Fibroblast of pulmonary artery (primary cell): ENCODE results near the gene SDK1.

Experiments used
- DNase-seq: peaks from one replicate; pipeline ENCODE4 v3.0.0-alpha.2; 2010; ENCODE audit warnings: low read depth
- H3K4me3 ChIP-seq: replicated peaks from 2 replicates; pipeline ENCODE4 v1.5.1; 2011; ENCODE audit warnings: low read depth, mild to moderate bottlenecking, control low read depth, low read length, moderate library complexity
- TF ChIP-seq, protein P1 (sequence below): IDR thresholded peaks from 2 replicates; pipeline ENCODE4 v1.5.1; 2011; ENCODE audit warnings: mild to moderate bottlenecking, control low read depth, low read length, inconsistent platforms; ENCODE audit errors: missing control alignments

Gene SDK1

DNA sequence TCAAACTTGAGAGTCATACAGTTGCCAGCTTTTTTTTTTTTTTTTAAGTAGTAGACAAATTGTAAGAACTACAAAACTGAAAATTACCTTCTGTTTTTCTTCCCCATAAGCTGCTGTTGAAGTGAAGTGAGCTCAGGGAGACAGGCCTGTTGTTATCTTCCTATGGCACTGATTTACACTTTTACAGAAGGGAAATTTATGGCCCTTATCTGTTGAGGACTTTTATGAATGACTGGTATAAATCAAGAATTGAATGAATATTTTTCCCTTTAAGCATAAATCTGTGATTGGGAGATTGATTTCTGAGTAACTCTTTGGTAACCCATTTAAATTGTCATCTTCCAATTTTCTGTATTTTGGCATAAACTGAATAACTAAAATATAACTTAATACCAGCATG is 124.0 kb downstream of the SDK1 start:
- TF ChIP-seq, protein P1, sequence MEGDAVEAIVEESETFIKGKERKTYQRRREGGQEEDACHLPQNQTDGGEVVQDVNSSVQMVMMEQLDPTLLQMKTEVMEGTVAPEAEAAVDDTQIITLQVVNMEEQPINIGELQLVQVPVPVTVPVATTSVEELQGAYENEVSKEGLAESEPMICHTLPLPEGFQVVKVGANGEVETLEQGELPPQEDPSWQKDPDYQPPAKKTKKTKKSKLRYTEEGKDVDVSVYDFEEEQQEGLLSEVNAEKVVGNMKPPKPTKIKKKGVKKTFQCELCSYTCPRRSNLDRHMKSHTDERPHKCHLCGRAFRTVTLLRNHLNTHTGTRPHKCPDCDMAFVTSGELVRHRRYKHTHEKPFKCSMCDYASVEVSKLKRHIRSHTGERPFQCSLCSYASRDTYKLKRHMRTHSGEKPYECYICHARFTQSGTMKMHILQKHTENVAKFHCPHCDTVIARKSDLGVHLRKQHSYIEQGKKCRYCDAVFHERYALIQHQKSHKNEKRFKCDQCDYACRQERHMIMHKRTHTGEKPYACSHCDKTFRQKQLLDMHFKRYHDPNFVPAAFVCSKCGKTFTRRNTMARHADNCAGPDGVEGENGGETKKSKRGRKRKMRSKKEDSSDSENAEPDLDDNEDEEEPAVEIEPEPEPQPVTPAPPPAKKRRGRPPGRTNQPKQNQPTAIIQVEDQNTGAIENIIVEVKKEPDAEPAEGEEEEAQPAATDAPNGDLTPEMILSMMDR: no peak
- no peak for DNase-seq
- H3K4me3 ChIP-seq: no peak overlapping the region

DNA sequence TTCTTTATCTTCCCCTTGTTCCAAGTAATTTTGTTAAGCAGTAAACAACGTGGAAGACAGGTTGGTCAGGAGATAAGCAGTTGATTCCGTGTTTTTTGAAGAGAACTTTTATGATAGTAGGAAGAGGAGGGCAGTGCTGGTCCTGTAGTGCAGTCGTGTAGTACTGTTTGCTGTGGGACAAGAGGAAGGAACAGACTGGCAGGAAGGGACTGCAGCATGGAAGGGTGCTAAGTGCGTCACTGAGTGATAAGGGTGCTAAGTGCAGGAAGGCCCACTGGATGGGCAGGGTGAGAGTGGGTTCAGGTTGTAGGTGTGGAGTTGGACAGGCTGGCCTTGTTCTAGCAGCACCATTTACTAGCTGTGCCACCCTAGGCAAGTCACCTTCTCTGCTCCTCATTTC is 125.0 kb downstream of the SDK1 start:
- TF ChIP-seq, protein P1: no peak
- DNase-seq: no peak
- no peak overlapping the region for H3K4me3 ChIP-seq

DNA sequence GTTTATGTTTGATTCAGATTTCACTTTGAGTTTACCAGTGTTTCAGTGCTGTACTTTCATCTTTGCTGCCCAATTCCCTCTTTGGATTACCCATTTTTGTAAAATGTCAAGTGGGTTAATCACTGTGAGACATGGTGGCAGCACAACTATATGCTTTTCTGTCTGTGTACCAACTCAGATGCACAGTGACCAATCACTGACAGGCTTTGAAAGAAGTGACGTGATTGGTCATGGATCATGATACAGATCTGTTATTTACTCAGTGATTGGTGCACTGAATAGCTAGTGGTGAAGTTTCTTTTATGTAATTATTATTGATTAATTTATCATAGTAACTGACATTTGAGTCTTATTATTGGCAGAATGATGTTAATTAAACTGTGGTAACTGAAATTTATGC is 126.9 kb downstream of the SDK1 start:
- DNase-seq: no peak
- H3K4me3 ChIP-seq: no peak overlapping the region
- TF ChIP-seq, protein P1: no peak

DNA sequence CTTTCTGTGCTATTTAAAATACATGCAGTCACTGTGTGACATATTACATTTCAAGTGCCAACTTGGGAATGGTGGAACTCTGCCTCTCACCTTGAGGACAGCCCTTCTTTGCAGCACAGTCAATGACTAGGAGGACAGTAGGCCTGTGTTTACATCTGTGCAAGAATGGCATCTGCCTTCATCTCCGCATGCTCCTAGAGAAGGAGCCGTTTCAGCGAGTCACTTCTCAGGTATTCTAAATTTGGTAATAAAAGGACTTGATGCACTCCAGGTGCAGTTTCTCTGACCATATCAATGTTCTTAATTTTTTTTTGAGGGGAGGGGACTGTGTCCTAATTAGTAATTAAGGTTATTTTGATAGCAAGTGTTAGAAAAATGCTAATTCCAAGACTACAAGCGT is 128.9 kb downstream of the SDK1 start:
- TF ChIP-seq, protein P1: no peak
- H3K4me3 ChIP-seq: no peak overlapping the region
- DNase-seq: no peak

DNA sequence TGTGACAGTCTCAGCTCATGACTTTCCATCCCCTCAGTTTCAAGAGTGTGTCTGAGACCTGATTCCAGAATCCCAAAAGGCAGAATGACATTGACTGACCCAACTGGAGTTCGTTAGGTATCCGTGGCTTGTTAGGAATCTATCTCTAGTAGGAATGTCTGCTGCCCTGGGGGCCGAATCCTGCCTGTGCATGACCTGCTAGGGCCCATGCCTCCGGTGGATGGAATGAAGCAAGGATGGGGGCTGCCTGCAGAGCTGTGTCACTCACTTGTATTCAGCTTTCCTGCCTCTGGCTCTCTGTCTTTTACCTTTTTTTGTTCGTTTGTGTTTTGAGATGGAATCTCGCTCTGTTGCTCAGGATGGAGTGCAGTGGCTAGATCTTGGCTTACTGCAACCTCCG is 129.5 kb downstream of the SDK1 start:
- no peak for DNase-seq
- H3K4me3 ChIP-seq: no peak overlapping the region
- TF ChIP-seq, protein P1: no peak

DNA sequence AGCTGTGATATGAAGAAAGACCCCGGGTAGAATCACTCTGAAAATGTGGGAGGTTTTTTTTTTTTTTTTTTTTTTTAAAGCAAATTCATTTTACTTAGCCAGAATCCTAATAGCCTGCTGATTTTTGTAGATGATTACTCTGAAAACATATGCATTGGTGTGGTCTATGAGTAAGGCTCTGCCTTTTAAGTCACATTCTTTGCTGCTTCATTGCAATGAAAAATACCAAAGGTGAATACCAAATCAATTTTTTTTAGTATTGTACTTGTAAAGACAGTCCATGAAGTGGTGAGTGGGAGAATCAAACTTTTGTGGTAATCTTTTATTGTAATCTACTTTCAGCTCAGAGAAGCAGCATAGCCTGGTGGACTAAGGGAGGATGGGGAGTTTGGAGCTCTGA is 130.3 kb downstream of the SDK1 start:
- no peak for DNase-seq
- TF ChIP-seq, protein P1: no peak
- no peak overlapping the region for H3K4me3 ChIP-seq

DNA sequence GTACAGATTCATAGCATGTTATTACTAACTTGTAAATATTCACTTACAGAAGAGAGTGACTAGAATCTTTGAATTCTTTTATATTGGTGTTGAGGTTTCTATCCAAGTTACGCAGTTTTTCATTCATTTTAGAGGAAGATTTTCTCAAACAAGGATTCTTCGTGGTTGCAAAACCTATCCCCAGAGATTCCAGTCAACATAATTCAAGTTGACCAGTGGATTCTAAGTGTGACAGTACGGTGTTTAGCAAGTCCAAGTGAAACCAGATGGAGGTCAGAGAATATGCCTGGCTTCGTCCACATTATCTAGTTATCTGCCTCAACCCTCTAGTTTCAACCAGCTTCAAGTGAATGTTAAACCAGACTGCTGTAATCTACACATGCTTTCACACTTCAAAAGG is 131.9 kb downstream of the SDK1 start:
- DNase-seq: no peak
- TF ChIP-seq, protein P1: no peak
- H3K4me3 ChIP-seq: no peak overlapping the region
